Panc1 (cell line): ENCODE measurements around the gene ZNF490. TPM values are rescaled to one million over a fixed set of nuclear protein-coding genes. Genes with fewer than 3 reads are reported as not detected.
A peak's percentile ranks its signal among the peaks of the same experiment; 100 is the strongest.

ENCODE experiments used
- ATAC-seq: fragments of 200-7000 bp; cut with Tn5 transposase; 2 replicates; pipeline ENCODE4 v1.9.1; 2020; ENCODE audit warnings: mild to moderate bottlenecking, moderate library complexity
- BruUV-seq: library from RNA; stranded (reverse); fragments of 400-500 nt; replicated peaks from 2 replicates; lab custom pipeline; 2021; lab: Mats Ljungman, UMichigan
- CTCF ChIA-PET: fragments of 300-600 bp; sonication (Branson Sonifier 250); formaldehyde crosslinking; loops from one replicate; lab custom pipeline; 2022; ENCODE audit warnings: antibody characterized with exemption; lab: Charles Lee
- POLR2A ChIA-PET: fragments of 300-600 bp; sonication (Branson Sonifier 250); formaldehyde crosslinking; loops from one replicate; lab custom pipeline; 2022; ENCODE audit warnings: antibody characterized with exemption; lab: Charles Lee
- DNase-seq: peaks from one replicate; pipeline ENCODE4 v3.0.0-alpha.2; 2010; ENCODE audit warnings: low read depth, low spot score
- H3K27ac ChIP-seq: 2 replicates; pipeline ENCODE4 v1.5.1; 2011; ENCODE audit warnings: mild to moderate bottlenecking, low read length, inconsistent platforms
- H3K27me3 ChIP-seq: fragments of 200-500 bp; sonication (Bioruptor generic); 2 replicates; pipeline ENCODE4 v1.6.0; 2014; ENCODE audit warnings: low read length, inconsistent platforms; ENCODE audit not compliant: control insufficient read depth, insufficient read depth
- H3K36me3 ChIP-seq: fragments of 200-500 bp; sonication (Bioruptor generic); 2 replicates; pipeline ENCODE4 v1.5.1; 2014; ENCODE audit warnings: inconsistent platforms, mild to moderate bottlenecking, low read length, moderate library complexity; ENCODE audit not compliant: control insufficient read depth, insufficient read depth
- H3K4me1 ChIP-seq: 2 replicates; pipeline ENCODE4 v1.5.1; 2011; ENCODE audit warnings: inconsistent platforms, mild to moderate bottlenecking, low read length, moderate library complexity; ENCODE audit not compliant: control insufficient read depth, insufficient read depth
- H3K4me3 ChIP-seq, 2 experiments: 2 replicates each; pipeline ENCODE4 v1.5.1; 2011 to 2012; ENCODE audit warnings: low read depth in 2 of 2, low read length in 2 of 2, mild to moderate bottlenecking in 2 of 2, inconsistent platforms in 1 of 2, moderate library complexity in 1 of 2
- H3K9me3 ChIP-seq: fragments of 200-500 bp; sonication (Bioruptor generic); 2 replicates; pipeline ENCODE4 v1.5.1; 2014; ENCODE audit warnings: low read depth, mild to moderate bottlenecking, inconsistent platforms, low read length, moderate library complexity; ENCODE audit not compliant: control insufficient read depth, insufficient read depth
- POLR2AphosphoS5 ChIP-seq: IDR thresholded peaks from 2 replicates; pipeline ENCODE4 v1.6.1; 2012; ENCODE audit warnings: mild to moderate bottlenecking, low read depth, low read length, moderate library complexity
- SIN3A ChIP-seq: IDR thresholded peaks from 2 replicates; pipeline ENCODE4 v1.6.1; 2012; ENCODE audit warnings: low read depth, mild to moderate bottlenecking, low read length, moderate library complexity, borderline replicate concordance; ENCODE audit not compliant: insufficient read depth
- TCF7L2 ChIP-seq: IDR thresholded peaks from 2 replicates; pipeline ENCODE4 v1.6.1; 2011; ENCODE audit warnings: mild to moderate bottlenecking, low read depth, low read length, inconsistent platforms
- in situ Hi-C: cut with HindIII; loops from 2 replicates; pipeline ENCODE4 v1.10.0; 2016; ENCODE audit warnings: low sequenced_read_pairs, low pct_unique_long_range_greater_than_20kb
- intact Hi-C: fragments of 100-400 bp; cut with micrococcal nuclease; formaldehyde crosslinking; loops from one replicate; pipeline ENCODE4 v1.10.0; 2022; ENCODE audit not compliant: unreplicated experiment
- total RNA-seq: library from RNA; stranded (reverse); gene quantifications from one replicate; pipeline ENCODE4 v1.2.1, GENCODE V29; 2021; ENCODE audit not compliant: unreplicated experiment
- TF ChIP-seq, protein P1 (sequence below): fragments of 450-650 bp; IDR thresholded peaks from 2 replicates; pipeline ENCODE4 v1.5.1; 2017; ENCODE audit warnings: mild to moderate bottlenecking
- TF ChIP-seq, protein P2 (sequence below), 2 experiments: IDR thresholded peaks; 2 replicates each; pipeline ENCODE4 v1.6.1; 2011 to 2012; ENCODE audit warnings: low read depth in 2 of 2, control low read depth in 1 of 2, low read length in 1 of 2, mild to moderate bottlenecking in 1 of 2, moderate library complexity in 1 of 2; ENCODE audit not compliant: insufficient read depth in 1 of 2

Gene ZNF490
- total RNA-seq, 1 experiment from 2014 or later: 7.0 TPM

DNA sequence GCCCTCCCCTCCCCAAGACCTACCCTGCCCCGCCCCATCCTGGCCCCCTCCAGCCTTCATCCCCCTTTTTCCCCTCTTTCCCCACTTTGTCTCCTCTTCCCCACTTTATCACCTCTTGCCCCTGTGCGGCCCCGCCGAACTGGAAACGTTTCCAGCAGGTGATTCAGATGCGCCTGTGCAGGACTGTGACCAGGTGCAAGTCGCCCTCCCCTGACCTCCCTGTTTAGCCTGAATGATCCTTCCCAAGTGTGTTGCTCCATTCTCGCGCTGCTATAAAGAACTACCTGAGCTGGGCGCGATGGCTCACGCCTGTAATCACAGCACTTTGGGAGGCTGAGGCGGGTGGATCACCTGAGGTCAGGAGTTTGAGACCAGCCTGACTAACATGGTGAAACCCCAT is 26.0 kb upstream of the ZNF490 start:
- Histone ChIP-seq H3K27ac (no peak overlapping the region), H3K36me3 (no peaks in the 10 kb centered on the region), H3K4me3 (no peak overlapping the region), H3K4me1 (0 out of 2 replicates have a peak, but pooled peaks cover 3% of the 10 kb centered on the region), H3K9me3 (no peaks in the 10 kb centered on the region), H3K27me3 (no peaks in the 10 kb centered on the region)
- ATAC-seq: no peak
- no peak for DNase-seq
- POLR2A ChIA-PET: no interaction called here
- no TSS peak for BruUV-seq
- CTCF ChIA-PET: no interaction called here
- TF ChIP-seq TCF7L2 (no peak), POLR2AphosphoS5 (no peak), SIN3A (no peak)
- TF ChIP-seq, protein P1, sequence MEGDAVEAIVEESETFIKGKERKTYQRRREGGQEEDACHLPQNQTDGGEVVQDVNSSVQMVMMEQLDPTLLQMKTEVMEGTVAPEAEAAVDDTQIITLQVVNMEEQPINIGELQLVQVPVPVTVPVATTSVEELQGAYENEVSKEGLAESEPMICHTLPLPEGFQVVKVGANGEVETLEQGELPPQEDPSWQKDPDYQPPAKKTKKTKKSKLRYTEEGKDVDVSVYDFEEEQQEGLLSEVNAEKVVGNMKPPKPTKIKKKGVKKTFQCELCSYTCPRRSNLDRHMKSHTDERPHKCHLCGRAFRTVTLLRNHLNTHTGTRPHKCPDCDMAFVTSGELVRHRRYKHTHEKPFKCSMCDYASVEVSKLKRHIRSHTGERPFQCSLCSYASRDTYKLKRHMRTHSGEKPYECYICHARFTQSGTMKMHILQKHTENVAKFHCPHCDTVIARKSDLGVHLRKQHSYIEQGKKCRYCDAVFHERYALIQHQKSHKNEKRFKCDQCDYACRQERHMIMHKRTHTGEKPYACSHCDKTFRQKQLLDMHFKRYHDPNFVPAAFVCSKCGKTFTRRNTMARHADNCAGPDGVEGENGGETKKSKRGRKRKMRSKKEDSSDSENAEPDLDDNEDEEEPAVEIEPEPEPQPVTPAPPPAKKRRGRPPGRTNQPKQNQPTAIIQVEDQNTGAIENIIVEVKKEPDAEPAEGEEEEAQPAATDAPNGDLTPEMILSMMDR: no peak
- TF ChIP-seq, protein P2, sequence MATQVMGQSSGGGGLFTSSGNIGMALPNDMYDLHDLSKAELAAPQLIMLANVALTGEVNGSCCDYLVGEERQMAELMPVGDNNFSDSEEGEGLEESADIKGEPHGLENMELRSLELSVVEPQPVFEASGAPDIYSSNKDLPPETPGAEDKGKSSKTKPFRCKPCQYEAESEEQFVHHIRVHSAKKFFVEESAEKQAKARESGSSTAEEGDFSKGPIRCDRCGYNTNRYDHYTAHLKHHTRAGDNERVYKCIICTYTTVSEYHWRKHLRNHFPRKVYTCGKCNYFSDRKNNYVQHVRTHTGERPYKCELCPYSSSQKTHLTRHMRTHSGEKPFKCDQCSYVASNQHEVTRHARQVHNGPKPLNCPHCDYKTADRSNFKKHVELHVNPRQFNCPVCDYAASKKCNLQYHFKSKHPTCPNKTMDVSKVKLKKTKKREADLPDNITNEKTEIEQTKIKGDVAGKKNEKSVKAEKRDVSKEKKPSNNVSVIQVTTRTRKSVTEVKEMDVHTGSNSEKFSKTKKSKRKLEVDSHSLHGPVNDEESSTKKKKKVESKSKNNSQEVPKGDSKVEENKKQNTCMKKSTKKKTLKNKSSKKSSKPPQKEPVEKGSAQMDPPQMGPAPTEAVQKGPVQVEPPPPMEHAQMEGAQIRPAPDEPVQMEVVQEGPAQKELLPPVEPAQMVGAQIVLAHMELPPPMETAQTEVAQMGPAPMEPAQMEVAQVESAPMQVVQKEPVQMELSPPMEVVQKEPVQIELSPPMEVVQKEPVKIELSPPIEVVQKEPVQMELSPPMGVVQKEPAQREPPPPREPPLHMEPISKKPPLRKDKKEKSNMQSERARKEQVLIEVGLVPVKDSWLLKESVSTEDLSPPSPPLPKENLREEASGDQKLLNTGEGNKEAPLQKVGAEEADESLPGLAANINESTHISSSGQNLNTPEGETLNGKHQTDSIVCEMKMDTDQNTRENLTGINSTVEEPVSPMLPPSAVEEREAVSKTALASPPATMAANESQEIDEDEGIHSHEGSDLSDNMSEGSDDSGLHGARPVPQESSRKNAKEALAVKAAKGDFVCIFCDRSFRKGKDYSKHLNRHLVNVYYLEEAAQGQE (IDR thresholded peaks at IDR 0.05; ENCODE audit: insufficient read depth in 1 of 2, low read depth in 2 of 2, low read length in 1 of 2): no peak
- in situ Hi-C loops (no loop called here), intact Hi-C loops (no loop called here)

DNA sequence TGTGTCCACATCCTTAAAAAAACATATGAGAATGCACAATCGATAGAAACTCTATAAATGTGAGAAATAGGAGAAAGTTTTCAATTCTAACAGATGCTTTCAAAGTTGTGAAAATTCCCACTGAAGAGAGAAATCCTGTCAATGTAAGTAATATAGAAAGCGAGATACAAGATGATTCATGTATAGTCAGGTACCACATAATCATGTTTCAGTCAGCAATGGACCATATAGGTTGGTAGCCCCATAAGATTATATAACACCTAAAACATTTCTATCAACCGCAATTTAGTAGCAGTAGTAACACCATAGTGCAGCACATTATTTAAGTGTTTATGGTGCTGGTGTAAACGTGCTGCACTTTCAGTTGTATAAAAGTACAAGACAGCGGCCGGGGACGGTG is 18.6 kb upstream of the ZNF490 start:
- Histone ChIP-seq H3K4me3 (no peak overlapping the region), H3K4me1 (no peaks in the 10 kb centered on the region), H3K27me3 (no peaks in the 10 kb centered on the region), H3K36me3 (peaks cover 8% of the 10 kb centered on the region; the same call in 1 of the 2 replicates), H3K9me3 (peaks cover 23% of the 10 kb centered on the region), H3K27ac (no peak overlapping the region)
- BruUV-seq: TSS peak; percentile 76
- no peak for TF ChIP-seq POLR2AphosphoS5
- ATAC-seq: no peak
- intact Hi-C loops: no loop called here
- no peak for DNase-seq
- ChIA-PET POLR2A (no interaction called here), CTCF (no interaction called here)
- in situ Hi-C loops: no loop called here

DNA sequence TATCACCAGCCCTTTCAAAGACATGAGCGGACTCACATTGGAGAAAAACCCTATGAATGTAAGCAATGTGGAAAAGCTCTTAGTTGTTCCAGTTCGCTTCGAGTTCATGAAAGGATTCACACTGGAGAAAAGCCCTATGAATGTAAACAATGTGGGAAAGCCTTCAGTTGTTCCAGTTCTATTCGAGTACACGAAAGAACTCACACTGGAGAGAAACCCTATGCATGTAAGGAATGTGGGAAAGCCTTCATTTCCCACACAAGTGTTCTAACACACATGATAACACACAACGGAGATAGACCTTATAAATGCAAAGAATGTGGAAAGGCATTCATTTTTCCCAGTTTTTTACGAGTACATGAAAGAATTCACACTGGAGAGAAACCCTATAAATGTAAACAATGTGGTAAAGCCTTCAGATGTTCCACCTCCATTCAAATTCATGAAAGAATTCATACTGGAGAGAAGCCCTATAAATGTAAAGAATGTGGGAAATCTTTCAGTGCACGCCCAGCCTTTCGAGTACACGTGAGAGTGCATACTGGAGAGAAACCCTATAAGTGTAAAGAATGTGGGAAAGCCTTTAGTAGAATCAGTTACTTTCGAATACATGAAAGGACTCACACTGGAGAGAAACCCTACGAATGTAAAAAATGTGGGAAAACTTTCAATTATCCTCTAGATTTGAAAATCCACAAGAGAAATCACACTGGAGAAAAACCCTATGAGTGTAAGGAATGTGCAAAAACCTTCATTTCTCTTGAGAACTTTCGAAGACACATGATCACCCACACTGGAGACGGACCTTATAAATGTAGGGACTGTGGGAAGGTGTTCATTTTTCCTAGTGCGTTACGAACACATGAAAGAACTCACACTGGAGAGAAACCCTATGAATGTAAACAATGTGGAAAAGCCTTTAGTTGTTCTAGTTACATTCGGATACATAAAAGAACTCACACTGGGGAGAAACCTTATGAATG is 17.7 kb upstream of the ZNF490 start:
- no peak for ATAC-seq
- in situ Hi-C loops: no loop called here
- peaks cover 8% of the 10 kb centered on the region; the same call in 1 of the 2 replicates for H3K36me3 ChIP-seq
- DNase-seq: no peak
- no peak overlapping the region for H3K27ac ChIP-seq
- BruUV-seq: no TSS peak
- POLR2A ChIA-PET: no interaction called here
- intact Hi-C loops: no loop called here
- H3K9me3 ChIP-seq: peaks cover 26% of the 10 kb centered on the region
- H3K4me3 ChIP-seq: no peak overlapping the region
- TF ChIP-seq SIN3A (no peak), POLR2AphosphoS5 (no peak), TCF7L2 (no peak)
- TF ChIP-seq, protein P2 (IDR thresholded peaks at IDR 0.05; ENCODE audit: insufficient read depth in 1 of 2, low read depth in 2 of 2, low read length in 1 of 2): no peak
- TF ChIP-seq, protein P1: no peak
- H3K4me1 ChIP-seq: no peaks in the 10 kb centered on the region
- CTCF ChIA-PET: no interaction called here
- no peaks in the 10 kb centered on the region for H3K27me3 ChIP-seq
